DMS114 treated with DMSO at 0.1 percent for 48 hours (cell line): ENCODE data around the gene KCNIP4.

Source experiments
- DNase-seq: peaks from one replicate; lab custom pipeline; 2025; ENCODE audit not compliant: unreplicated experiment; lab: John Stamatoyannopoulos, UW

Gene KCNIP4

GRCh38 chr4:20997886-20998285 is 950.7 kb downstream of the KCNIP4 start:
- DNase-seq, result no peak

- DNase-seq, result no peak
These were observed 953.0 kb downstream of the KCNIP4 start for GRCh38 chr4:20995610-20996009.

GRCh38 chr4:20995015-20995414 is 953.6 kb downstream of the KCNIP4 start:
- no peak for DNase-seq

GRCh38 chr4:20992002-20992401 is 956.6 kb downstream of the KCNIP4 start:
- DNase-seq, result no peak

- no peak for DNase-seq
These were observed 961.4 kb downstream of the KCNIP4 start for GRCh38 chr4:20987191-20987590.

GRCh38 chr4:20984576-20984836 is 964.1 kb downstream of the KCNIP4 start:
- DNase-seq, result no peak

GRCh38 chr4:20983763-20984575 is 964.6 kb downstream of the KCNIP4 start:
- no peak for DNase-seq

- no peak for DNase-seq
These were observed 966.0 kb downstream of the KCNIP4 start for GRCh38 chr4:20982544-20982943.

- DNase-seq, result no peak
These were observed 988.3 kb downstream of the KCNIP4 start for GRCh38 chr4:20960291-20960690.

GRCh38 chr4:20954541-20954940 is 994.0 kb downstream of the KCNIP4 start:
- no peak for DNase-seq

- DNase-seq, result no peak
These were observed 1003.6 kb downstream of the KCNIP4 start for GRCh38 chr4:20944961-20945360.

GRCh38 chr4:20944451-20944850 is 1004.1 kb downstream of the KCNIP4 start:
- no peak for DNase-seq

GRCh38 chr4:20938204-20938603 is 1010.4 kb downstream of the KCNIP4 start:
- DNase-seq, result no peak

GRCh38 chr4:20926529-20926928 is 1022.0 kb downstream of the KCNIP4 start:
- no peak for DNase-seq

- DNase-seq, result no peak
These were observed 1023.4 kb downstream of the KCNIP4 start for GRCh38 chr4:20925176-20925575.

GRCh38 chr4:20922962-20923361 is 1025.6 kb downstream of the KCNIP4 start:
- DNase-seq, result no peak

- no peak for DNase-seq
These were observed 1032.5 kb downstream of the KCNIP4 start for GRCh38 chr4:20916106-20916505.

- DNase-seq, result no peak
These were observed 1043.6 kb downstream of the KCNIP4 start for GRCh38 chr4:20904966-20905365.

GRCh38 chr4:20901851-20902250 is 1046.7 kb downstream of the KCNIP4 start:
- DNase-seq, result no peak

- no peak for DNase-seq
These were observed 1049.0 kb downstream of the KCNIP4 start for GRCh38 chr4:20899591-20899990.

- no peak for DNase-seq
These were observed 1052.6 kb downstream of the KCNIP4 start for GRCh38 chr4:20895988-20896387.

- no peak for DNase-seq
These were observed 1053.4 kb downstream of the KCNIP4 start for GRCh38 chr4:20895208-20895607.

GRCh38 chr4:20890761-20891160 is 1057.8 kb downstream of the KCNIP4 start:
- no peak for DNase-seq
